GM18502 (cell line): Measurements from ENCODE around the gene PTH.
A peak's percentile ranks its signal among the peaks of the same experiment; 100 is the strongest.

Source experiments
- ATAC-seq: cut with Tn5 transposase; IDR thresholded peaks from one replicate; pipeline ENCODE4 v1.9.1; 2021; ENCODE audit warnings: mild to moderate bottlenecking; ENCODE audit not compliant: unreplicated experiment, poor library complexity

Gene PTH

DNA sequence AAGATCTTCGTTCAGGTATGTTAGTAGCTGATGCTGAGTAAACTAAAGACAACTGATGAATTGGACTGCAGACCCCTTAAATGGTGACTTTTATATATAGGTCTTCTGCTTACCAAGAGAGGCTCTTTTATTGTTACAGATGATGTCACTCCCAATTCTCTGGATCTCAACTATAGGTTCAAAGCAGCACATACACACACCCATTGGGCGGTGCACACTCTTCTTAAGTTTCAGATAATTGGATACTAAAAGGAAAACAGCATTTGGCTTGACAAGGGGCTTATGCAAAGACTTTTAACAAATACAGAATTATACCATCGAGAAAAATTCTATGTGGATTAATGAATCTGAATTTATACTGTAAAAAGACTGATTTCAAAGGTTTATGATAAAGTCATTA, at the start of gene PTH:
PTH (minus strand) TSS at position 69 of the 400 bp plus-strand sequence. CDS start 3,142 bp downstream, outside the sequence.
- ATAC-seq, result no peak

DNA sequence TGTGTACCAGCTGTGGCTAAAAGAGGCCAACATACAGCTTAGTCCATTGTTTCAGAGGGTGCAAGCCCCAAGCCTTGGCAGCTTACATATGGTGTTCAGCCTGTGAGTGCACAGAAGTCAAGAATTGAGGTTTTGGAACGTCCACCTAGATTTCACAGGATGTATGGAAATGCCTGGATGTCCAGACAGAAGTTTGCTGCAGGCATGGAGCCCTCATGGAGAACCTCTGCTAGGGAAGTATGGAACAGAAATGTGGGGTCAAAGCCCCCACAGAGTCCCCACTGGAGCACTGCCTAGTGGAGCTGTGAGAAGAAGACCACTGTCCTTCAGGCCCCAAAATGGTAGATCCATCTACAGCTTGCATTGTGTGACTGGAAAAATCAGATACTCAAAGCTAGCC, 42.2 kb upstream of the PTH start:
- no peak for ATAC-seq

DNA sequence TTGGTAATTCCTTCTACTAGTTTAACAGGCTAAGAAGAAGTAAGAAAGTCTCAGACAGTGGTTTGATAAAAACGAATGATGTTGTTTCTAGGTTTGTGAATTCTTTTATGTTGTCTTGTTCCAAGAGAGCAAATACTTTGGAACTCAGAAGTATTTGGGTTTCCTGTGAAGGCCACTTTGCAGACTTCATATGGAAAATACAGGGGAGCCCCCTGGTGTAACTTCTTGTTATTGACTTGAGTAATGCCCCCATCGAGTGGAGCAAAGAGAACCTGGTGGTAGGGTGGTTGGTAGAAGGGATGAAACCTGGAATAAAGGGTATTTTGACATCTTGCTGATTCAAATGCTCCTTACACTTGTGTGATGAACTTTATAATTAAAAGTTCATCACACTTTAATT, 40.0 kb upstream of the PTH start:
- ATAC-seq, result no peak

DNA sequence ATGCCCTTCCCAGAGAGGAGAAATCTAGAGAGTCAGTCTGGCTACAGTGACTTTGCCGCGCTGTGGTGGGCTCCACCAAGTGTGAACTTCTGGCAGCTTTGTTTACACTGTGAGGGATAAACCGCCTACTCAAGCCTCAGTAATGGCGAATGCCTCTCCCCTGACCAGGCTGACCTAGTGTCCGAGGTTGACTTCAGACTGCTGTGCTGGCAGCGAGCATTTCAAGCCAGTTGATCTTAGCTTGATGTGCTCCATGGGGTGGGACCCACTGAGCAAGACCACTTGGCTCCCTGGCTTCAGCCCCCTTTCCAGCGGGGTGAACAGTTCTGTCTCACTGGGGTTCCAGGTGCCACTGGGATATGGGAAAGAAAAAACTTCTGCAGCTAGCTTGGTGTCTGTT, 38.6 kb upstream of the PTH start:
- ATAC-seq, result no peak

DNA sequence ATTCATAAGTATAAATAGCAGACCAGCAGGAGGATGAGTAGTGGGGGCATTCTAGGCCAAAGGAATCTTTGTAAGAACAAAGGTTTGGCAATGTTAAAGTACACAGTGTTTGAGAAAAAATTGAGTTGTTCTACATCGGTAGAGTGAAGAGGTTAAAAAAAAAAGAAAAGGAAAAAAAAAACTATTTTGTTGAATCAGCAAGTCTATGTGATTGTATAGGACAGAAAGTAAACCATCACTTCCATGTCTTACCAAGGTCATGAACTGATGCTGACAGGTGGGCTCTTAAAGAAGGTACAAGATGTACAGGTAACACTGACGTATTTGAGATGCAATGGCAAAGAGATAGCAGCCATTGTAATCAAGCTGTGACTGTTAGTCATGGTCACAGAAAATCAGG, 29.5 kb upstream of the PTH start:
- no peak for ATAC-seq

DNA sequence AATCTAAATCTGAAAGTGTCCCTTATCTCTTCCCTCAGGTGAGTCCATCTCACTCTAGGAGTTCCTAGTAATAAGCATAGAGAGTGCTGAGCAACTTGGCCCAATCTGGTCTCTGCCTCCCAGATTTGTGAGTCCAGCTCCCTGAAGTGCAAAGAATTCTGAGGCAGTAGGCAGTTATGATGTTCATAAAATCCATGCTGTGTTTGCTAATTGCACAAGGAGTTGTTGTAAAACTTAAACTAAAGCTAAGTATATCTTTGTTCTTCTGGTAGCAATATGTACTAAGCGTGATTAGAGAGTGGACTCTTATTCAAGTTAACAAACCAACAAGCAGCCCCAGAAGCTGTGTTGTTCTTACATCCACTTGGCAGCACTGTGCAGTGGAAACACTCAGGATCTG, 7.6 kb upstream of the PTH start:
- no peak for ATAC-seq

DNA sequence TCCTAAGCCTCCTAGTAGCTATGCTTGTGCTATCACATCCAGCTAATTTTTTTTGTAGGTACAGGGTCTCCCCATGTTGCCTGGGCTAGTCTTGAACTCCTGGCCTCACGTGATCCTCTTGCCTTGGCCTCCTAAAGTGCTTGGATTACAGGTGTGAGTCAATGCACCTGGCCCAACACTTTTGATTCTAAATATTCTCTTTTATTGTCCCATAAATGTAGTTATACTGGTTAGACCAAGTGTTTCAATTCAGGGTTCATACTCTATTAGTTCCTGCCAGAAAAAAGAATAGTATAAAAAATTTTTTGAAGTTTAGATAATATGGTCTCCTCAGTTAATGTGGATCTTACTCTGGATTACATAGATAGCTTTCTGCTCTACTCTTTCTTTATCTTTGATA, 6.7 kb upstream of the PTH start:
- ATAC-seq, result no peak

DNA sequence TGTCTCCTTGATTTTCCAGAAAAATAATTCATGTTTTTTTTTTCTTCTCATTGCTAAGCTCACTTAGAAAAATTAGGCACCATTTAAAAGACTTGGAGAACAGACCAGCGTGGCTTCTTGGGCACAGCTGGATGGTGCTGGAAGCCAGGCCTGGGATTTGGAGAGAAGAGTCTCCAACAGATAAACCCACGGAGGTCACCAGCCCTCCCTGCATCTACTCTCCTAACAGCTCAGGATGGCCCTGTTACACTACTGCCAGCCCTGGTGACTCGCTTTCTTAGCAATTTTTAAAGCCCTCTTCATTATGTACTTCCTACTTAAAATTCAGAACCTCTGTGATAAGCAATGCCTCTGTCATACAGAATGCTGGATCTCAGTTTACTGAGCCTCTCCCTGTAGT, 1.7 kb downstream of the PTH start:
- no peak for ATAC-seq

DNA sequence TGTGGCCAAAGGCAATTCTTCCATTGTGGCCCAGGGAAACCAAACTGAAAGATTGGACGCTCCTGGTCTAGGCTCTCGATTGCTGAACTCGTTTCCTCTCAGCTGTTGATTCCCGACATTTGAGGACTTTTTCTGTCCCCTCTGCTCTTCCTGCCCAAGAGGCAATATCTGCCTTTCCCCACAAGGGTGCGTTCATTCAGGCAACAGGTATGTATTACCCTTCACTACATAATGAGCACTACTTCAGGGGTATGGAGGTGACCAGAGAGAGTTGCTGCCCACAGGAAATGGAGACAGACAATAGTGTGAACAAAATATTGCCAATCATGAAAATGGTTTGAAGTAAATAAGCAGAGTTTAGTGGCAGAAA, 8.2 kb downstream of the PTH start:
- peak; percentile 86 for ATAC-seq

DNA sequence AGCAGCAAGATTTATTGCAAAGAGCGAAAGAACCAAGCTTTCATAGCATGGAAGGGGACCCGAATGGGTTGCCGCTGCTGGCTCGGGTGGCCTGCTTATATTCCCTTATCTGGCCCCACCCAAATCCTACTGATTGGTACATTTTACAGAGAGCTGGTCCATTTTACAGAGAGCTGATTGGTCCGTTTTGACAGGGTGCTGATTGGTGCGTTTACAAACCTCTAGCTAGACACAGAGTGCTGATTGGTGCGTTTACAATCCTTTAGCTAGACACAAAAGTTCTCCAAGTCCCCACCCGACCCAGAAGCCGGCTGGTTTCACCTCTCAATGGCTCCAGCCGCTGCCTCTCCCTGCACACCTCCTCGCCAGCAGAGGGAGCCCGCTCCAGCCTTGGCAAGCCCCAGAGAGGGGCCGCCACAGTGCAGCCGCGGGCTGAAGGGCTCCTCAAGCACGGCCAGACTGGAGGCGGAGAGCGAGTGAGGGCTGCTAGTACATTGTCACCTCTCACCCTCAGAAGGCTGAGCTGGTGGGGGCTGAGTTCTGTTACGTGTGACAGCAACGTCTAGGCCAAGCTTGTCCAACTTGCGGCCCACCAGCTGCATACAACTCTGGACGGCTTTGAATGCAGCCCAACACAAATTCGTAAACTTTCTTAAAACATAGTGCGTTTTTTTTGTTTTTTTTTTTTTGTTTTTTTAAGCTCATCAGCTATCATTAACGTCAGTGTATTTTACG, 8.7 kb downstream of the PTH start:
- ATAC-seq, result peak; percentile 98

DNA sequence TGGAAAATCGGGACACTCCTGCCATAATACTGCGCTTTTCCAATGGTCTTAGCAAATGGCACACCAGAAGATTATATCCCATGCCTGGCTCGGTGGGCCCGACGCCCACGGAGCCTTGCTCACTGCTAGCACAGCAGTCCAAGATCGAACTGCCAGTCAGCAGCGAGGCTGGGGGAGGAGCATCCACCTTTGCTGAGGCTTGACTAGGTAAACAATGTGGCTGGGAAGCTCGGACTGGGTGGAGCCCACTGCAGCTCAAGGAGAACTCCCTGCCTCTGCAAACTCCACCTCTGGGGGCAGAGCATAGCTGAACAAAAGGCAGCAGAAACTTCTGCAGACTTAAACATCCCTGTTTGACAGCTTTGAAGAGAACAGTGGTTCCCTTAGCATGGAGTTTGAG, 15.6 kb downstream of the PTH start:
- ATAC-seq, result no peak

DNA sequence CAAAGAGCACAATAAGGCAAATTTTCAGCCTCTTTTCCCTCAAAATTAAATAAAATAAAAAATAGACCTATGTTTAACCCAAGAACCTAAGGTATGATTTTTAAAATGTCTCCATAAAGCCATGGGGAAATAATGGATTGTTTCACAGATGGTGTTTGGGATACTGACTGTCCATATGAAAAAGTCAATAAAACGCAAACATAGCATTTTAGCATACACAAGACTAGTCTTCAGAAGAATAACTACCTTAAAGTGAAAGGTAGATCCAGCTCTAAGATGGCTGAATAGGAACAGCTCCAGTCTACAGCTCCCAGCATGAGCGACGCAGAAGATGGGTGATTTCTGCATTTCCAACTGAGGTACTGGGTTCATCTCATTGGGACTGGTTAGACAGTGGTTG, 16.1 kb downstream of the PTH start:
- ATAC-seq, result no peak

DNA sequence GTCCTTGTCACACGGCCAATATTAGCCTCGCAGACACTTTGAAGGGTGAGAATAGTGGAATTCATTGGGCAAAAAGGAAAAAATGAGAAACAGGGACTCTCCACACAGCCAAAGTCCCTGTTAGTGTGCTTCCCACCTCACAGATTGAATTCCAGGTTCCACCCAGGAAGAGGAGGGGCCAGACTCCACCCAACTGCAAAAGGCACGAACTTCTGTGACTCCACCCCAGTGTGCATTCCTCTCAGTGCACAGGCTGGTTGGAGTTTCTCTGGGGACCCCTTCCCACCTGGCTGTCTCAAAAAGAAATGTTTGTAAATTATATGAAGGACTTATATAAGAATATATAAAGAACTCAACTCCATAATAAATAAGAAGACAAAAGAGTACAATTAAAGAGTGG, 20.7 kb downstream of the PTH start:
- ATAC-seq, result no peak

DNA sequence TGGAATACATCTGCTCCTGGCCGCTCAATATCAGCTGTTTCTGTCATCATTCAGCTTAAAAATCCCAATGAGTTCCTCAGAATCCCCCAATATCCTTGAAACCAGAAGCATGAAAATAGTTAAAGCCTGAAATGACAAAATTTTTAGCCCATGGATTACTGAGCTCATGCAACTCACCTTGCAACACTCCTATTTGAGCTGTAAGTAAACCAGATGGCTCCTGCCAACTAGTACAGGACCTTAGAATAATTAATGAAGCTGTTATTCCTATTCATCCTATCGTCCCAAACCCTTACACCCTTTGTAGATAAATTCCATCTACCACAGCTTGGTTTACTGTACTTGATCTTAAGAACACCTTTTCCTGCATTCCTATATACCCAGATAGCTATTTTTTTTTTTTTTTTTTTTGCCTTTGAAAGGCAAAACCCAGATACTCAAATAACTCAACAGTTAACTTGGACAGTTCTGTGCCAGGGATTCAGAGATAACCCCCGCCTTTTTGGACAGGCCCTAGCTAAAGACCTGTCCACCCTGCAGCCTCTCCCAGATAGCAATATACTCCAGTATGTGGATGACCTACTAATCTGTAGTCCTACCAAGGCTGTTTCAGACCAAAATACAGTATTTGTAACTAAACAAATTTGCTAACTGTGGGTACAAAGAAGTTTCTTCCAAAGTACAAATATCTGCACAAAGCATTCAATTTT, 22.6 kb downstream of the PTH start:
- no peak for ATAC-seq

DNA sequence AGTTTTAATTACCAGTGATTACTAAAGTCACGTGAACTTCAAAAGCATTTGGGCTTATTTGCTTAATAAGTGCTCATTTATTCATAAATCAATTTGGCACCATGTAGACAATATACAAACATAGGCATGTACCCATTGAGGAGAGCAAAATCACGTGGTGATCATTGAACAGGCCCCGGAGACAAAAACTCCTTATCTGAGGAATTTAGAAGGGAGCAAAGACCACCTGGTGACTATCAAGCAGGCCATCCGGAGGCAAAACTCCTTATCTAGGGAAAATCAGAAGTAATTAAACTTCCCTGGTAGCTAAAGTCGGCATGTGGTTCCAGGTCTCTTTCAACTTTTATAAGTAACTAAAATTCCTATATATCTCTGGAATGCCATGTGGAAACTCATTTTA, 27.0 kb downstream of the PTH start:
- ATAC-seq, result no peak

DNA sequence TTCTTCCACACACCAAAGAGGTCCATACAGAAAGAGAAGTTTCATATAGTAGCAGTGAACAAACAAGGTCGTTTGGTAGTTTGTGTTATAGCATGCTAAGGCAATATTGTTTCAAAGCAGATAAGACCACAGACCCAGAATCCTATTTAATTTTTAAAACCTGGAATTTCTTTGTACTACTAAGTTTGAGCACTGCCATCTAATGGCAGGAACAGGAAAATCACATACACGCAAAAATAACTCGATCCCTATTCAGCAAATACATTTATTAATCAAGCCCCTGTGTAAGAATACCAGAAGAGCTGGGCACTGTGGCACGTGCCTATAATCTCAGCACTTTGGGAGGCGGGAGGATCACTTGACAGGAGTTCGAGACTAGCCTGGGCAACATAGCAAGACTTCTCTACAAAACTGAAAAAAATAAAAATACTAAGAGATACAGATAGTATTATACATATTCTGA, 29.9 kb downstream of the PTH start:
- ATAC-seq, result no peak

DNA sequence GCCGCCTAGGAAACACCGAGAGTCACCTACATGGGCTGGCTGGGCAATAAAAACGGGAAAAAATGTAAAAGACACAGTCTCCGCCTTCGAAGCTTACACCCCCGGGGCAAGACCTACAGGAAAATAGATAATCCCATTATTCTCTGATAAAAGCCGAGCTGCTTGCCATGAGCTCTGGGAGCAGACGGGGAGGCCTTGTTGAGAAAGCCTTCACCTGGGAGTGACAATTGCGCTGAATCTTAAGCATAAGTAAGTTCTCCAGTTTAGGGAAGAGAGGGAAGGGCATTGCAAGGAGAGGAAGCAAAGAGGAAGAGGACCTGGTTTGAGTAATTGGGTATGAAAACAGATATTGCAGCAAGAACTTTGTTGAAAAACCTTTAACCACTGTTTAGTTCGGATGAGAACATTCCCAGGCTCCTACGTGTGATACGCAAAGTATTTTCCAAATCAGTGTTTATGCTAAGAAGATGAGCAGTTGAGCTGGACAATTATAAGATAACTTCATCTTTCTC, 32.0 kb downstream of the PTH start:
- ATAC-seq, result no peak

DNA sequence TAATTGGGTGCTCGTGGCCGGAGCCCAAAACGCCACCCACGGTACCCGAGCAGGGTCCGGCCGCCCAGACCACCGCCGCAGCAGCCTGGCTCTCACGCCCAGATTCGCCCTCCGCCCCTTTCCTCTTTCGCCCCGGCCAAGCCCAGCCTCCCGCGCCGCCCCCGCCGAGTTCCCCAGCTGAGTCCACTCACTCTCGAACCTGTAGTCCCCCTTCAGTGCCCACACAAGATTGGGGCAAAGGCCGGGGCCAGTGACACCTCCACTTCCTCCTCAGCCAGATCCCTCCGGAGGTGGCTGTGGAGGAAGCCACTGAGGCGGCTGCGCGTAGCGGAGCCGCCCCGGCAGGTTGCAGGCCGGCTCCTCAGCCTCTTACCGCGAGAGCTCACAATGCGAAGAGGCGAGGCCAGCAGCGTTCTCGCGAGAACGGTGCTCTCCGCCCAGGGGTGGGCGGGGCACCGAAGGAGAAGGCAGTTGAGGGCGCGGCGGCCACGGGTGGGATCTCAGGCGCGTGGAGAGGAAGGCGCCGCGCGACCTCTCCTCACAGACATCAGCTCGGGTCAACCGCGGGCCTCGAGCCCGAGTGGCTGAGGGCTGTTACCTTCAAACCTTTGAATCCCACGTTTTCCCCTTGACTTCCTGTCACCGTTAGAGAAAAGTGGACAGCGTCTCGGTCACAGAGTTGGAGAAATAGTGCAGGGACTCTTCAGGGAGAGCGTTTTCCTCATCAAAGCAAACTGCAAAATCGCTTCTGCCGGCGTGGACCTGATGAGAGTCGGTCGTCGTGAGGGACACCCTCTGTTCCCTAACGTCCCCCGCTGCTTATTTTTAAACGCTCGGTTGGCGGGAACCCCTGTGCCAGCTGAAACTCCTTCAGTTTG, 32.7 kb downstream of the PTH start, which contains the start of gene BTBD10:
BTBD10 (minus strand) TSS at position 322 of the 878 bp plus-strand sequence. CDS start 18,098 bp downstream, outside the sequence.
- ATAC-seq, result peak; percentile 96

DNA sequence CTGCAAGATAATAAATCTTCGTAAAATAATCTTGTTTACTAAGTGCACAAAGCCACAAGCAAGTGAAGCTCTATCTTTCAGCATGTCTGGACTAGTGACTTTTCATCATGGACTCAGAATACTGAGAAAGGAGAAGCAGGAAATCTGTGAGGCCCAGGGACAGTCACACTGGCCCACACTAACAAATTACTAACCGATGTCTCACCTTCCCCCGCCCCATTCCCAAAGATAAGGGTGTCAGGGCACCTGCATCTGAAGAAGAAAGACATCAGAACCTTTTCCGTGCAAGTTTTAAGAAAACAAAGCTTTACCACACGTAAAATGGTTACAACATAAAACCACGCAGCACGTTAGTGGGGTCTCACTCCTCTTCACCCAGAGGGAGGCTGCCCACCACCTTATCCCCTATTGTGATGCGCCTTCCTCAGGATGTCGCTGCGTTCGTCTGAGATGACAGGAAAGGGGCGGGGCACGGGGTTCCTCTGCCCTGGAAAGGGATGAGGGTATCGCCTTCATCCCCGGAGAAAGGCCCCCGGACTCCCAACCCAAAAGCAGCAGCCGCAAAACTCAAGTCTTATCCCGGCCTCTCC, 33.4 kb downstream of the PTH start:
- ATAC-seq, result peak; percentile 50

DNA sequence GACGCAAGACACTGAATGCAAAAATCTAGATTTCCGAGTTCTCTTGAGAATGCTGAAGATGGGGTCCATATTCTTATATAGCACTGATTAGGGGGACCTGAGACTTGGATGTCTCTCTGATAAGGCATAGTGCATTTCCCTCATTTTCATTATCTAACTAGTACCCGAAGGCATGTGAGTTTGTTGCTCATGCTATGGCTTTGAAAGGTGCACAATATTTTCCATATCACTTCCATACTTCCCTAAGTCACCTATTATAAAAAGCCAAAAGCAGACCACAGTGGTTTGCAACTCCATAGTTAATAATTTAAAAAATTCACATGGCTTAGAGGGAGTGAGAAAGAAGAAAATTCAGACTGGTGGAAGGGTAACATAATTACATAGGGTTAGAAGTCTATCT, 34.5 kb downstream of the PTH start:
- ATAC-seq, result no peak
